HG02763 (cell line): ENCODE data around the gene CCDC183.
"Not testable (repeated sequence)": the region's sequence is repeated elsewhere in the genome, so short reads cannot be mapped to it uniquely, and the experiment has no call there.

Experiments
- ATAC-seq: cut with Tn5 transposase; IDR thresholded peaks from one replicate; pipeline ENCODE4 v1.9.1; 2021; ENCODE audit warnings: mild to moderate bottlenecking, moderate library complexity; ENCODE audit not compliant: unreplicated experiment

Gene CCDC183

GRCh38 chr9:136799079-136799853, 3.1 kb downstream of the CCDC183 start:
- ATAC-seq = no peak

DNA sequence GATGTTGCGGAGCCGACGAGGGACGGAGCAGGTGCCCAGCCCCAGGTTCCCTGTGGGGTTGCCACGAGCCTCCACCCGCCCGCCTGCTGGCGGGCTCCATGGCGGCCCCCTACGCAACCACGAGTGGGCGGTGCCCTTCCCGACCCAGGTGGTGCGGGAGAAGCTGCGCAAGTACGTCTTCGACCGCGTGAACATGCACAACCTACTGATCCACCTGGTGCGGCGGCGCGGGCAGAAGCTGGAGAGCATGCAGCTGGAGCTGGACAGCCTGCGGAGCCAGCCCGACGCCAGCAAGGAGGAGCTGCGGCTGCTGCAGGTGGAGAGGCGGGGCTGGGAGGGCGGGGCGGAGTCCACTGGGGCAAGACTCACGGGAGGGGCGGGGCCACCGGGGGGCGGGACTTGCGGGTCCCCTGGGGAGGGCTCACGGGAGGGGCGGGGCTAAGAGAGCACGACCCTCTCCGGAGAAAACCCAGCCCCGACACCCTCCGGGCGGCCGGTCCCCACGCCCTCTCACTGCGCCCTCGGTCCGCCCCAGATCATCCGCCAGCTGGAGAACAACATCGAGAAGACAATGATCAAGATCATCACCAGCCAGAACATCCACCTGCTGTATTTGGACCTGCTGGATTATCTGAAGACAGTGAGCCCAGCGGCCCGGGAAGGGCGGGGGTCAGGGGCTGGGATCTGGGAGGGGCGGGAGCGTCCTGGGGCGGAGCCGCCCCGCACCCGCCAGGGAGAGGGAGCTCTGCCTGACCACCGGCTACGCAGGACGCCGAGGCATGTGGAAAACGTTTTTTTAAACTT, 3.9 kb downstream of the CCDC183 start:
- ATAC-seq = no peak

GRCh38 chr9:136802321-136802720, 6.2 kb downstream of the CCDC183 start:
- no peak for ATAC-seq

DNA sequence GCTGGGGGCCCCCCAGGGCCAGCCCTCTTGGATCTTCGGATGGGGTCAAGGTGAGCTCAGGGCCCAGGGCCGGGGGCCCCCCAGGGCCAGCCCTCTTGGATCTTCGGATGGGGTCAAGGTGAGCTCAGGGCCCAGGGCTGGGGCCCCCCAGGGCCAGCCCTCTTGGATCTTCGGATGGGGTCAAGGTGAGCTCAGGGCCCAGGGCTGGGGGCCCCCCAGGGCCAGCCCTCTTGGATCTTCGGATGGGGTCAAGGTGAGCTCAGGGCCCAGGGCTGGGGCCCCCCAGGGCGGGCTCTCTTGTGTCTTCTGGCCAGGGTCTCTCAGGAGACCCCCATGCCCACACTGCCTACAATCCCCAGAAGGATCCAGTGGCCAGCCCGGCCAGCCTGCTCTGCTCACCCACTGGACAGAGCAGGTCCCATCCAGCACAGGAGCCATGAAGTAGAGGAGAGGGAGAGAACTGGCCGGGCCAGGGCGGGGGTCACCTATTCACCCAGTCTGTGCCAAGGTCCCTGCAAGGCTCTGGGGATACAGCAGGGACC, 6.9 kb downstream of the CCDC183 start:
- ATAC-seq = not testable (repeated sequence)

DNA sequence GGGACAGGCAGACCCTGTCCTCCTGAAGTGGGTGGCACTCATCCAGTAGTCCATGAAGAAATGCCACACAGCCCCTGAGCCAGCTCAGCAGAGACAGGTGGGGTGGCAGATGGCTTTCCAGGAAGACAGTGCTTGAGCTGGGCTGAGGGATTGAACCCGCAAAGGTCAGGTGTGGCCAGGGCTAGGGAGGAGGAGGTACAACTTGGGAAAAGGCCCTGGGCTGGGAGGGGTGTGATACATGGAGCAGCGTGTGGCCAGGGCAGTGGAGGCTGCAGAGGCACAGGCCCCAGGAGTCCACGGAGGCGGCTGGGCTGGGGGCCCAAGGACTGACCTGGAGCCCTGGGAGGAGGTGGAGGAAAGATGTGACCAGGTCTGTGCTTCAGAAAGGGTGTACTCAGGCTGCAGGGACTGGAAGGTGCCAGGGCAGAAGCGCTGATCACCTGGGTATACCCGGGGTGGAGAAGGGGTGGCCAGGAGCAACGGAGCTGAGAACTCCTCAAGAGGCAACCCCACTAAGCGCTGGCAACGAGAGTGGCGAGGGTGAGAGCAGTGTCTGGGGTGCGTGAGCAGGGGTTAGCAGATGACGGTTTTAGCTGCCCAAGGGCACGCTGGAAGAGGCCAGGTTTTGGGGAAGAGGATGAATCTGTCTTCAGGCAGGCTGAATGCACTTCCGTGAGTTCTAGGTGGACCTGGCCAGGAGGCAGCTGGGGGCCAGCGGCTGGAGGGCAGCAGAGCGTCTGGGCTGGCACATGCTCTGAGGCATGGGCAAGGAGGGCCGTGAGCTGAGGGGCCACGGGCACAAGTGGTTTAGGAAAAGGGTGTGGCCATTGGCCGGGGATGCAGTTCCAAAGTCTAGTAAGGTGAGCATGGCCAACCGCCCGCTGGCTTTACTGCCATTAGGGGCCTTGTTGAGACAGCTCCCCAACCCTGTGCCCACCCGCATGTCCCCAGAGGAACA, 7.7 kb downstream of the CCDC183 start:
- no peak for ATAC-seq

DNA sequence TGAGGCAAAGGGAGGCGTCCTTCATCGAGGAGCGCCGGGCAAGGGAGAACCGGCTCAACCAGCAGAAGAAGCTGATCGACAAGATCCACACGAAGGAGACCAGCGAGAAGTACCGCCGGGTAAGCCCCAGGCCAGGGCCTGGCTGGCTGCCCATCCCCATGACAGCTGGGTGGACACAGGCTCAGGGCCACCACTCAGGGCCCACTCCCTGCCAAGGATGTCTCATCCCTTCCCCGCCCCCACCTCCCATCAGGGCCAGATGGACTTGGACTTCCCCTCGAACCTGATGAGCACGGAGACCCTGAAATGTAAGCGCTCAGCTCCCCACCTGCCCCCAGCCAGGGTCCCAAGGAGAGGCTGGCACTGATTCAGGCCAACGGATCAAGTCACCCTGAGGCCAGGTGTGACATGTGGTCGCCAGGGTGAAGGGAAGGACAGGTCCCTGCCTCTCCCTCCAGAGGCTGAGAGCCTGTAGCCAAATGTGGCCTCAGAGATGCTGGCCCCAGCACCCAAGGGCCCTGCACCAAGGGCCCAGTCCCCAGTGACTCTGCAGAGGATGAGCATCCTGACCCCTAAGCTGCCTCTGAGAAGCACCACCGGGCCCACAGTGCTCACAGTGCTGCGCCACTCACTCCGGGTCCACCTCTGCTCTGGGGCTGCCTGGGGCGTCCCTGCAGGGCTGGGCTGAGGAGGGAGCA, 8.5 kb downstream of the CCDC183 start:
- ATAC-seq = no peak

GRCh38 chr9:136805207-136805740, 9.1 kb downstream of the CCDC183 start:
- no peak for ATAC-seq

DNA sequence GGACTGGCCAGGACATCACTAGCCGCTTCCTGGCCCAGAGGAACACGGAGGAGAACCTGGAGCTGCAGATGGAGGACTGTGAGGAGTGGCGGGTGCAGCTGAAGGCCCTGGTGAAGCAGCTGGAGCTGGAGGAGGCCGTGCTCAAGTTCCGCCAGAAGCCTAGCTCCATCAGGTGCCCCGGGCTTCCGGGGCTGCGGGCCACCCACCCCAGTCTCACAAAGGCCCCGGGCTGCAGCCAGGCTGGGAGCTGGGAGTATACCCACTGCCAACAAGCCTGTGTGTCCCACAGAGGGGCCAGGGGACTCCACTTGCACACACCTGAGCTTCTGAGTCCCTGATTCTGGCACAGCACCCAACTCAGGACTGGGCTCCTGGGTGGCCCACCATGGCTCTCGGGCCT, 9.9 kb downstream of the CCDC183 start:
- ATAC-seq = no peak

GRCh38 chr9:136806631-136807201, 10.6 kb downstream of the CCDC183 start:
- ATAC-seq = no peak

GRCh38 chr9:136807281-136808074, 11.3 kb downstream of the CCDC183 start, which contains the start of gene RABL6:
TSS of gene RABL6 (plus strand) at chr9:136807948. CDS start at chr9:136808197, 249 bp downstream.
- peak; percentile 83 for ATAC-seq

DNA sequence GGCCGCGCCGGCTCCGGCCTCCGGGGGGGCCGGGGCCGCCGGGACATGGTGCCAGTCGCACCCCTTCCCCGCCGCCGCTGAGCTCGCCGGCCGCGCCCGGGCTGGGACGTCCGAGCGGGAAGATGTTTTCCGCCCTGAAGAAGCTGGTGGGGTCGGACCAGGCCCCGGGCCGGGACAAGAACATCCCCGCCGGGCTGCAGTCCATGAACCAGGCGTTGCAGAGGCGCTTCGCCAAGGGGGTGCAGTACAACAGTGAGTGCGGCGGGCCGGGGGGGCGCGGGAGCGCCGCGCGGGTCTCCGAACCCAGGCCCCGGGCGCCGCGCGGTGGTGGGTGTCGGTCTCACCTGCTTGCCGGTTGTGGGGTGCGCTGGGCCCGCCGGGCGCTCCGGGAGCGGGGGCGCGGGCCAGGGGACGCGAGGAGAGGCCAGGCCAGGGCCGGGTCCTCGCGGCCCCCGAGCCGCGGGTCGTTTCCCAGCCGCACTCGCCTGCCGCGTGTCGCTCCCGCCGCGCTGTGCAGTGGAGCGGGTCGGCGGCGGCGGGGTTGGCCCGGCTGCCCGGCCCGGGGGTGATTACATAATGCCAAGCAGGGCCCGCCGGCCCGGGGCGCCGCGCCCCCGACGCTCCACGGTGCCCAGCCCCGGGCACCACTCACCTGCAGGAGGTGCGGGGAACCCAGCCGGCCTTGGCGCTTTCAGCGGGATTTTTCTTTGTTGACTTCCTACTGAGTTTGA, 12.1 kb downstream of the CCDC183 start:
- ATAC-seq = peak; percentile 28

- ATAC-seq = no peak
These were observed 12.6 kb downstream of the CCDC183 start for GRCh38 chr9:136808806-136809158.

GRCh38 chr9:136814725-136815421, 18.7 kb downstream of the CCDC183 start:
- no peak for ATAC-seq

GRCh38 chr9:136815422-136815782, 19.3 kb downstream of the CCDC183 start:
- no peak for ATAC-seq

DNA sequence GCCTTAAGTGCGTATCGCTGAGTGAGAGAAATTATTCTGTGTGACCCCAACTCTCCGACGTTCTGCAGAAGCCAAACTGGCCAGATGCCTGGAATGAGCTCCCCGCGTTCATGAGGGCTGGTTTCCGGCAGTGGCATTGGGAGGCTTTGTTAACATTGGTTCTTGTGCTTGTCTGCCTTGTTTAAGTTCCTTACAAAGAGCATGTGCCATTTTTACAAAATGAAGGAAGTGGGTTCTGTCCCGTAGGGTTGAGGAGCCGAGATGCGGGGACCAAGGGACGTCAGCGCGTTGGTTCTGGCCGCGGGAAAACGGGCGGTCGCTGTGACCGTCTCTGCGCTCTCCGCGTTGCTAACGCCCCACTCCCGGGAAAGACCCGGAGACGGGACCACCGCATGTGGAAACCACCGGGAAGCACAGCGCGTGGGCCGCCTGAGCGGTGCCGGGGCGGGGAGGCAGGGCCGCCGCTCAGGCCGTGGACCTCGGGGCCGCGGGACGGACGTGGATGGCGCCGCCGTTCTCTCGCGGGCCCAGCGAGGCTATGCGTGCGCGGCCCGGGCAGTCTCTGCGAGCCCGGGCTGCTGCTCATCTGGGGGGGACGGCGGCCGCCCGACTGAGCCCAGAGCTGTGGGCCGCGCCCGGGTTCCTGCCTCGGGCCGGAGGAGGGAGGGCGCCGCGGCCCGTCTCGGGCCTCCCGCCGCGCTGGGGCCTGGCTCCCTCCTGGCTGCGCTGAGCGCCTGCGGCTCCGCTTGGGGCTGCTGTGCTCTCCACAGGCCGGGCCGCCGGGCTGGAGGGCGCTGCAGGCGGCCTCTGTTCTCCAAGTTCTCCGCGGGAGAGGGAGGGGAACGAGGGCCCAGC, 25.1 kb downstream of the CCDC183 start:
- no peak for ATAC-seq

DNA sequence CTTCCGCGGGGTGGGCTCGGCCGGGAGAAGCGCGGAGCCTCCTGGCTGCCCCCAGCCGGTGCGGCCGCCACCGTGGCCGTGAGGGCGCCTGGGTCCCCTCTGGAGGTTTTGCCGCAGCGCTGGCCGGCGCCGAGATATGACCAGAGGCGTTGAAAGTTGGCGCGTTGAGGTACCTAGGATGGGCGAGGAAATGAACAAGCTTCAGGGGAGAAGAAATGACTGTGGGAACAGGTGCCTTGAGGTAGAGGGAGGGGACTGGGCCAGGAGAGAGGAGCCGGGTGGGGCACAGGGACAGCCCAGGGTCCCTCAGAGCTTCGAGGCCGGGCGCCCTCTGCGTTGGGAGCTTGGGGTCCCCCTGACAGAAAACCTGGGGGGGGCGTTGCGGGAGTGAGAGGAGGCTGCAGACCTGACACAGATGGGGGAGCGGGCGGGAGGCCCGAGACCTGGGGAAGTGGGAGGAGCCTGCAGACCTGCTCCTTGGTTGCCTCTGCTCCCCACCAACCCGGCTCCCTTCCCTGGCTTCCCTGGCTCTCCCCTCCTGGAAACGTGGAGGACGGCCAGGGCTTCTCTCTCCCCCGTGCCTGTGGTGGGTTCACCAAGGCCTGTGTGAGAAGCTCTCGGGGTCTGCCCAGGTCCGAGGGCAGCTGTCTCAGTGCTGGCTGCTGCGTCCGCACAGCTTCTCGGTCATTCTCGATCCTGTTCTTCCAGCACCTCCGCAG, 25.8 kb downstream of the CCDC183 start:
- ATAC-seq = no peak
